OCI-LY7 (cell line): ENCODE data around the gene ANO2. TPM values are rescaled to one million over a fixed set of nuclear protein-coding genes. Genes with fewer than 3 reads are reported as not detected.

Source experiments
- BruUV-seq: library from RNA; stranded (reverse); fragments of 400-500 nt; replicated peaks from 2 replicates; lab custom pipeline; 2021; lab: Mats Ljungman, UMichigan
- CTCF ChIA-PET: fragments of 300-600 bp; sonication (Branson Sonifier 250); formaldehyde crosslinking; loops from one replicate; lab custom pipeline; 2022; ENCODE audit warnings: antibody characterized with exemption; ENCODE audit not compliant: unreplicated experiment; lab: Charles Lee
- POLR2A ChIA-PET: fragments of 300-600 bp; sonication (Branson Sonifier 250); formaldehyde crosslinking; loops from one replicate; lab custom pipeline; 2022; ENCODE audit warnings: antibody characterized with exemption; lab: Charles Lee
- DNase-seq: peaks from one replicate; pipeline ENCODE4 v3.0.0-alpha.2; 2015; ENCODE audit warnings: low spot score
- H2AFZ ChIP-seq: fragments of 200-600 bp; sonication (generic), shearing (Covaris generic); 2 replicates; pipeline ENCODE4 v1.6.1; 2014; ENCODE audit warnings: mild to moderate bottlenecking, antibody characterized with exemption, low read length, moderate library complexity
- H3K27ac ChIP-seq: fragments of 200-600 bp; sonication (generic); 2 replicates; pipeline ENCODE4 v1.5.1; 2014; ENCODE audit warnings: mixed run types, low read depth, mild to moderate bottlenecking, moderate library complexity, low read length, inconsistent platforms; ENCODE audit not compliant: poor library complexity, severe bottlenecking
- H3K36me3 ChIP-seq: fragments of 200-600 bp; sonication (generic); 2 replicates; pipeline ENCODE4 v1.6.1; 2014; ENCODE audit warnings: mild to moderate bottlenecking, antibody characterized with exemption, low read length, moderate library complexity, mixed read lengths; ENCODE audit not compliant: insufficient read depth
- H3K4me1 ChIP-seq: fragments of 200-600 bp; sonication (generic); 2 replicates; pipeline ENCODE4 v1.5.1; 2014; ENCODE audit warnings: mild to moderate bottlenecking, low read length; ENCODE audit not compliant: insufficient read depth, poor library complexity, severe bottlenecking
- H3K4me2 ChIP-seq: fragments of 200-600 bp; sonication (generic); 2 replicates; pipeline ENCODE4 v1.6.1; 2014; ENCODE audit warnings: mild to moderate bottlenecking, low read length
- H3K4me3 ChIP-seq: fragments of 200-600 bp; sonication (generic); 2 replicates; pipeline ENCODE4 v1.5.1; 2014; ENCODE audit warnings: mild to moderate bottlenecking, low read depth, low read length; ENCODE audit not compliant: poor library complexity, severe bottlenecking
- H3K79me2 ChIP-seq: fragments of 200-600 bp; sonication (generic); 2 replicates; pipeline ENCODE4 v1.6.1; 2016; ENCODE audit warnings: low read depth, mild to moderate bottlenecking, low read length, moderate library complexity, mixed read lengths; ENCODE audit not compliant: insufficient read depth
- H3K9me2 ChIP-seq: fragments of 200-600 bp; sonication (generic); 2 replicates; pipeline ENCODE4 v1.6.1; 2016; ENCODE audit warnings: mild to moderate bottlenecking, low read length, mixed read lengths; ENCODE audit not compliant: insufficient read depth
- H3K9me3 ChIP-seq: fragments of 200-600 bp; sonication (generic); 2 replicates; pipeline ENCODE4 v1.6.1; 2014; ENCODE audit warnings: mild to moderate bottlenecking, mixed run types, low read length, mixed read lengths
- H4K20me1 ChIP-seq: fragments of 200-600 bp; sonication (generic); 2 replicates; pipeline ENCODE4 v1.6.1; 2014; ENCODE audit warnings: mild to moderate bottlenecking, antibody characterized with exemption, low read length, moderate library complexity, mixed read lengths; ENCODE audit not compliant: insufficient read depth
- CTCF ChIP-seq: fragments of 200-600 bp; sonication (generic); conservative IDR thresholded peaks from 2 replicates; pipeline ENCODE4 v1.5.1; 2014; ENCODE audit warnings: mild to moderate bottlenecking, antibody characterized with exemption, low read length, moderate library complexity, mixed read lengths
- EZH2phosphoT487 ChIP-seq: fragments of 200-600 bp; sonication (generic); IDR thresholded peaks from 2 replicates; pipeline ENCODE4 v1.6.1; 2018; ENCODE audit warnings: low read depth, borderline replicate concordance, mild to moderate bottlenecking, mixed run types, antibody characterized with exemption, low read length, moderate library complexity, mixed read lengths
- intact Hi-C: fragments of 100-400 bp; cut with micrococcal nuclease; formaldehyde crosslinking; loops from one replicate; pipeline ENCODE4 v1.10.0; 2022; ENCODE audit not compliant: unreplicated experiment
- total RNA-seq, 2 experiments: library from RNA; depleted of rRNA in 1 of 2; stranded (reverse); fragments of >200 nt in 1 of 2; shearing (Covaris generic) in 1 of 2; gene quantifications; 2 replicates each; pipeline ENCODE4 v1.2.3, GENCODE V29; 2014 to 2022

The ANO2 gene
- total RNA-seq, 2 experiments from 2014 or later, result not detected

- no peaks in the 10 kb centered on the region for H3K9me2 ChIP-seq
- no peaks in the 10 kb centered on the region for H3K36me3 ChIP-seq
- H3K27ac ChIP-seq, result no peak overlapping the region
- ChIA-PET POLR2A (interaction anchor here (0.8 kb wide), 2 partner anchors 453 to 549 kb away, joined by 3 to 7 read pairs; no protein-coding TSS in a partner anchor), CTCF (no interaction called here)
- no peak overlapping the region for H2AFZ ChIP-seq
- no TSS peak for BruUV-seq
- no peak overlapping the region for H3K4me3 ChIP-seq
- intact Hi-C loops, result no loop called here
- H3K4me1 ChIP-seq, result no peaks in the 10 kb centered on the region
- no peak for DNase-seq
- no peaks in the 10 kb centered on the region for H3K9me3 ChIP-seq
- H3K79me2 ChIP-seq, result no peaks in the 10 kb centered on the region
- TF ChIP-seq EZH2phosphoT487, result no peak
- TF ChIP-seq CTCF, result no peak
- H4K20me1 ChIP-seq, result no peaks in the 10 kb centered on the region
- no peak overlapping the region for H3K4me2 ChIP-seq
Observed at GRCh38 chr12:5723711-5724252, 221.3 kb downstream of the ANO2 start.

- CTCF ChIA-PET, result no interaction called here
- no peak for TF ChIP-seq CTCF
- Histone ChIP-seq H3K27ac (no peak overlapping the region), H3K9me3 (no peaks in the 10 kb centered on the region), H4K20me1 (no peaks in the 10 kb centered on the region), H3K4me3 (no peak overlapping the region), H2AFZ (no peak overlapping the region), H3K79me2 (no peaks in the 10 kb centered on the region), H3K4me2 (no peak overlapping the region), H3K9me2 (no peaks in the 10 kb centered on the region), H3K36me3 (no peaks in the 10 kb centered on the region), H3K4me1 (no peaks in the 10 kb centered on the region)
- no peak for DNase-seq
- BruUV-seq, result no TSS peak
- POLR2A ChIA-PET, result interaction anchor here (0.8 kb wide), 2 partner anchors 452 to 549 kb away, joined by 3 to 7 read pairs; no protein-coding TSS in a partner anchor
- intact Hi-C loops, result no loop called here
Observed at GRCh38 chr12:5723071-5723470, 222.0 kb downstream of the ANO2 start.

GRCh38 chr12:5720381-5721005 lies 224.6 kb downstream of the ANO2 start:
- CTCF ChIA-PET, result no interaction called here
- TF ChIP-seq EZH2phosphoT487 (no peak), CTCF (no peak)

More at GRCh38 chr12:5720381-5721005, 224.6 kb downstream of the ANO2 start:
- Histone ChIP-seq H3K9me3 (no peaks in the 10 kb centered on the region), H2AFZ (no peak overlapping the region), H3K4me1 (no peaks in the 10 kb centered on the region), H3K4me3 (no peak overlapping the region), H4K20me1 (no peaks in the 10 kb centered on the region), H3K36me3 (no peaks in the 10 kb centered on the region), H3K4me2 (no peak overlapping the region), H3K79me2 (no peaks in the 10 kb centered on the region), H3K9me2 (no peaks in the 10 kb centered on the region), H3K27ac (no peak overlapping the region)
- POLR2A ChIA-PET, result no interaction called here
- intact Hi-C loops, result no loop called here
- BruUV-seq, result no TSS peak
- DNase-seq, result no peak
